ENCODE measurements around the gene MPO. TPM values are rescaled to one million over a fixed set of nuclear protein-coding genes. Genes with fewer than 3 reads are reported as not detected.

The MPO gene
- total RNA-seq, 2 donors from 2014 or later, result not detected

DNA sequence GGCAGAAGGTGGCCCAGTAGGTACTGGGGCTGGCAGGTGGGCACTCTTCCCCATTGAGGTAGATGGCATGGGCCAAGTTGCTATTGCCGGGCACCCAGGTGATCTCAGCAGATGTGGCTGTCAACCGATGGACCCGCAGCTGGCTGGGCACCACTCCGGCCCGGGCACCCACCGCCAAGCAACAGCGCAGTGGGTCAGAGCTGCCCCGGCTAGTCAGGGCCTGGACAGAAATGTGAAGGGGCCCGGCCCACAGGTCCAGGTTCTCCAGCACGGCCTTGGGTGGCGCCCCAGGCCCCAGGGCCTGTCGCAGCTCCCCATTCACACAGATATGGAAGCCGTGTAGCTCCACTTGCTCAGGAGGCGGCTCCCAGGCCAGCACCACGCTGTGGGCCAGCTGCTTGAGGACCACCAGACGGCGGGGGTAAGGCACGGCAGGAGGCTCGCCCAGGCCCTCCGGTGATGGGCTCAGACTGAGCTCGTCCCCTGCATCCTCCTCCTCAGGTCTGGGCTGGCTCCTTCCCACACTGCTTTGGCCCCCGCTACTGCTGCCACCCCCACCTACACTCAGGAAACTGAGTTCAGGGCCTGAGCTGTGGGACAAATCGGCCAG, 31.4 kb upstream of the MPO start:
- ATAC-seq, result no peak
- peak in 1 of 2 donors; percentile 44 for DNase-seq (ENCODE audit: low spot score in 2 of 2)

DNA sequence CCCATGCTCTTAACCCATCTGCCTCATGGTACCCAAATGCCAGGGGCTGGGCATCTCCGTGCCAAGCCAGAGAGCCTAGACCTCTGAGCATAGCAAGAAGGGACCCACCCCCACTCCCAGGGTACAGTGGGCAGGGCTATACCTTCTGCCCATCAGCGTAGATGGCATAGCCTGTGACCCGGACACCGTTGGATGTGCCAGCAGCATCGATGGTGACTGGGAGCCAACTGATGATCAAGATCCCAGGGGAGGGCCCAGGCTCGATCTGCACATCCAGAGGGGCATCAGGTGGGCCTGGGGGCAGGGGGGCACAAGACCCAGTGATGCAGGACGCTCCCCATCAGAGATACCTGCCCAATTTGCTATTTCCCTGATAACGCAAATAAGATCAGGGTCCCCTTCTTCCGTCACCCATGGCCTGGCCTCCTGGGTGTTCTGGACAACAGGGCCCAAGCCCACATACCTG, 30.7 kb upstream of the MPO start:
- Mint-ChIP-seq H3K36me3 (peaks cover 0 to 4% of the 10 kb centered on the region in 2 donors), H3K27ac (no peak overlapping the region)
- DNase-seq (ENCODE audit: low spot score in 2 of 2), result peak in 1 of 2 donors; percentile 46

More for the DNA sequence above, 31.4 kb upstream of the MPO start:
- peaks cover 0 to 4% of the 10 kb centered on the region in 2 donors for H3K36me3 Mint-ChIP-seq
- no peaks in the 10 kb centered on the region for H3K9me3 Mint-ChIP-seq
- peak overlapping the region in 1 of 2 donors; percentile 94 for H3K27ac Mint-ChIP-seq

DNA sequence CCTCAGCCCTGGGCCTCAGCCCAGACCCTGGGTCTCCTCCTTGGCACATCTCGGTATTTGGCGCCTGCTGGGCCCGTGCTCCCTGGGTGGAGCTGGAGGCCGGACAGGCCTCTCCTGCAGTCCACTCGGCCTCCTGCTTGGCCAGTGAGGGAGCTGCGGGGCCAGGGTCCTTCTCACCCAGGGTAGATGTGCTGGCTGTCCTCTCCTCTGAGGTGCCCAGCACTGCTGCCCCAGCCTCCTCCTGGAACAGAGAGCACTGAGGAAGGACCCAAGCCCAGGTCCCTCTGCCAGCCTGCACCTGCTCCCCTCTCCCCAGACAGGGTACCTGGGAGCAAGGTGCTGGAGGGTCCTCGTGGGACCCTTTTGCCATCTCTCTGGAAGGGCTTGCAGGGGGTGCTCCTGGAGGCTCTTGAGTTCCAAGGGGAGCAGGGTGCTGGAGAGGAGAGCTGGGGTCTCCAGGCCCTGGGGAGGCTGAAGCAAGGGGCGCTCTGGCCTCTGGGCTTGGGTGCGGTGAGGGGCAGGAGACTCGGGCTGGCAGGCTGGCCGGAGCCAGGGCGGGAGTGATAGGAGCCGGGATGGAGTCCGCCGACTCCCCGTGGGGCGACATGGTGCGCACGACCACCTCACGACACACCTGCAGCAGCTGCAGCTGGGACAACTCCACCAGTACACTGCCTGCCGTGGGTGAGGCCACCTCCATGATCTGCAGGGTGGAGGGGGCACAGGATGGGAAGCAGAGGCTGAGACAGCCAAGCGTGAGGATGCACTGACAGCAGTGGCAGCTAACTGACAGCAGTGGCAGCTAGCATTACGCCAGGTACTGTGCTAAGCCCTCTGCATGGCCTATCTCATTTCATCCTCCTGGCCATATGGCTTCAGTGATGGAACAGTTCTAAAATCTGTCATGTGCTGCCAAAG, 30.0 kb upstream of the MPO start:
- peak in 1 of 2 donors; percentile 43 for DNase-seq (ENCODE audit: low spot score in 2 of 2)
- ATAC-seq, result peak in 1 of 2 donors; percentile 12
- Mint-ChIP-seq H3K36me3 (peaks cover 0 to 4% of the 10 kb centered on the region in 2 donors), H3K9me3 (no peaks in the 10 kb centered on the region), H3K27ac (no peak overlapping the region)

More for the DNA sequence above, 30.7 kb upstream of the MPO start:
- no peaks in the 10 kb centered on the region for H3K9me3 Mint-ChIP-seq
- ATAC-seq, result no peak

DNA sequence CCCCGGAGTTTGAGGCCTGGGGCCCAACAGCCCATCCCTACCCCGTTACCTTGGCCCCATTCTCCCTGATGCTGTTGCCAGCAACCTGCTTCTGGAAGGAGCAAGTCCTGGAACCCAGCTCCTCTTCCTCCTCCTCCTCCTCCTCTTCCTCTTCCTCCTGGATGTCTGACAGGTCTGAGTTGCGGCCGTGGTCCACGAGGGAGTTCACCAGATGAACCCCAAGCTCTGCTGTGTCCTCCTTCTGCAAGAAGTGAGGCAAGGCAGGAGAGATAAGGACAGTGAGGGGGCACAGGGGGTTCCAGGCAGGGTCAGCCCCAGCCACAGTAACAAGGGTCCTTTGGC, 29.2 kb upstream of the MPO start:
- DNase-seq (ENCODE audit: low spot score in 2 of 2) (no peak), ATAC-seq (no peak)
- Mint-ChIP-seq H3K36me3 (peaks cover 0 to 4% of the 10 kb centered on the region in 2 donors), H3K27ac (peak overlapping the region in 1 of 2 donors; percentile 13), H3K9me3 (no peaks in the 10 kb centered on the region)

DNA sequence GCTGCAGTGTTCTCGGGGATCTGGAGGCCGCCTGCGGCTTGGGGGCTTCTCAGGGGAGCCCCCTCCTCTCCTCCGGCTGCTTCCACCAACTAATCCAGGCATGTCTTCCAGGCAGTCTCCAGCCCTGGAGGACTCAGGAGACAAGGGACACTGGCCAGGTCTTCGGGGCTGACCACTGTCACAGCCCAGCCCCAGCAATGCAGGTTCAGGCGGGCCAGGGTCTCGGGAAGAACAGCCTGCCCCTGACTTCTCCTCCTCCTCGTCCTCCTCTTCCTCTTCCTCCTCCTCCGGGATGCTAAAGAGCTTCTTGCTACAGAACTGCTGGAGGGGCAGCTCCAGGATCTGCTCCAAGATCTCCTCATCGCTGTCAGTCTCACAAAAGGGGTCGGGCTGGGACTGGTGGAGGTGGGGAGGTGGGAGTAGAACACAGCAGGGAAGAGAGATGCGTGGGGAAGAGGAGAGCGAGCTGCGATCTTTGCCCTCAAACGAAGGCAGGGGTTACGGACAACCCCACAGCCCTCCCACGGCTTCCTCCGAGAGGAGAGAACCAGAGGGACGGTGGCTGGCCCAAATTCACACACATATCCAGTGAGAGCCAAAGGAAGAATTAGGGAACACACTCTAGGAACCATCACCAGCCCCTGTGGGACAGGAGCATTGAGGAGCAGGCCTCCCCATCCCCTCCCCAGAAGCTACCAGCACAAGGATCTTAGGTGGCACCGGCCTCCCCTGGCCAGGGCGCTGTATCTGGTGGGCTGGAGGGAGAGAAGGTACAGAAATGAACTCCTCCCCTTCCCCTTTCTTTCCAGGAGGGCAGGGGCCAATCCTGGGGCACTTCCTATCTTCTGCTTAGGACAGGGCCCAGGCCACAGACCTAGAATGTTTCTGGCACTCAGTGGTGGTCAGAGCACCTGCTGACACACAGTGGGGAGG, 28.5 kb upstream of the MPO start:
- peaks cover 0 to 4% of the 10 kb centered on the region in 2 donors for H3K36me3 Mint-ChIP-seq
- H3K9me3 Mint-ChIP-seq, result no peaks in the 10 kb centered on the region
- DNase-seq (ENCODE audit: low spot score in 2 of 2), result no peak
- peak overlapping the region in 1 of 2 donors; percentile 69 for H3K27ac Mint-ChIP-seq
- ATAC-seq, result no peak

DNA sequence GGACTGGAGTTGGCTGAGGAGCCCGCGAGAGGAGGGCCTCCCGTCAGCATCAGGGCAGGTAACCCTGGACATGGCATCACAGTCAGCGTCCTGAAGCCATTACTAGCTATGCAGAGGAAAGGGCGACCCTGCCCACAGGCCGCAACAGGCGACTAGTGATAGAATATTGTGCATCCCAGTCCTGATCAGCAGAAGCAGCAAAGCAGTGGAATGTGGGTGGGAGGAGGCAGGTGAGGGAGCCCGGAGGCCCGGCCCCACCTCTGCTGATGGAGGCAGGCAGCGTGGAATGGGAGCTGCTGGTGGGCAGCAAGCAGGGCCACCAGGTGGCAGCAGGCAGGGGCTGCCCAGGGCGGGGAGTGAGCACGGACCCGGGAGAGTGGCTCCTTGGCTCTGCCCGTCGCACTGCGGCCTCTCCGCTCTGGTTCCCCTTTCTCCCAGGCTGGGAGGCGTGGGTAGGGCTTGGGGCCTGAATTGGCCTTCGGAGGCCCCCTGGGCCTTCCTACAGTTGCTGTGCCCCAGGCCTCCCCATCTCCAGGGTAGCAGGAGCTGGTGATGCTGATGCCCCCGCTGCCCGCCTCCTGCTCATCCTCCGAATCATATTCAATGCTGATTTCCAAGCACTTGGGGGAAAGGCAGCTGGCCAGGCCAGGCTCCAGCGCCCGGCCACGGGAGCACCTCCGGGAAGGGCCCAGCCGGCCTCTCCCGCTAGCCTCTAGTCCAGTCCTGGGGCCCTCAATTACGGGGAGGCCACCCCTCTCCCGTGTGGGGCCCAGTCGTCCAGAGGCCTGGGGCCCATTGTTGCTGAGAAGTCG, 27.6 kb upstream of the MPO start:
- ATAC-seq (no peak), DNase-seq (ENCODE audit: low spot score in 2 of 2) (no peak)
- Mint-ChIP-seq H3K9me3 (no peaks in the 10 kb centered on the region), H3K27ac (no peak overlapping the region), H3K36me3 (peaks cover 0 to 4% of the 10 kb centered on the region in 2 donors)

DNA sequence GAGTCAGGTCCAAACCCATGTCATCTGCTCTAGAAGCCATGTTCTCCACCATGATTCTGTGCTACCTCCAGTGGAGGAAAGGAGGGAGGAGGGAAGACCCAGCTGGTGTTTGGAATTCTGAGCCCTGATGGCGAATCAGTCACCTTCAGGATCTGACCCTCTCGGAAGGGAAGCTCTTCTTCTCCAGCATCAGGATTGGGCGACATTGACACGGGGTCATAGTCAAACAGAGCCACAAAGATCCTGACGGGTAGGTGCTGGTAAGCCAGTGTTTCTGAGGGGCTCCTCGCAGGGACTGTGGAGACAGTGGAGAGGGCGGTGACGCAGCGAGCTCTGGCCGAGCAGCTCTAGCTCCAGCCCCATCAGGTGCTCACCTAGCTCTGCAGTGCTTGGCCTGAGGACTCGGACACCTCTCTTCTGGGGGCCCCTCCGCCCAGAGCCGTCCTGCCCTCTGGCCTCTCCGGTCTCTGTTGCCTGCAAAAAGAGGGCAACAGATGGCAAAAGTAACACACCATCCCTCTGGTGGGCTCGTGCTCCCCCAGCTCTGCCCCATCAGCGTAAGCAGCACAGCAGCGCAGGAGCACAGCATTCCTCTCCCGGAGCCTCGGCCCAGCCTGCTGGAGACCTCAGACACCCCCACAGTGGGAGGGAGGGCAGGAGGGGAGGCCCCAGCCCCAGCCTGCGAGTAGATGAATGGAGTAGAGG, 26.9 kb upstream of the MPO start:
- no peak for DNase-seq (ENCODE audit: low spot score in 2 of 2)

DNA sequence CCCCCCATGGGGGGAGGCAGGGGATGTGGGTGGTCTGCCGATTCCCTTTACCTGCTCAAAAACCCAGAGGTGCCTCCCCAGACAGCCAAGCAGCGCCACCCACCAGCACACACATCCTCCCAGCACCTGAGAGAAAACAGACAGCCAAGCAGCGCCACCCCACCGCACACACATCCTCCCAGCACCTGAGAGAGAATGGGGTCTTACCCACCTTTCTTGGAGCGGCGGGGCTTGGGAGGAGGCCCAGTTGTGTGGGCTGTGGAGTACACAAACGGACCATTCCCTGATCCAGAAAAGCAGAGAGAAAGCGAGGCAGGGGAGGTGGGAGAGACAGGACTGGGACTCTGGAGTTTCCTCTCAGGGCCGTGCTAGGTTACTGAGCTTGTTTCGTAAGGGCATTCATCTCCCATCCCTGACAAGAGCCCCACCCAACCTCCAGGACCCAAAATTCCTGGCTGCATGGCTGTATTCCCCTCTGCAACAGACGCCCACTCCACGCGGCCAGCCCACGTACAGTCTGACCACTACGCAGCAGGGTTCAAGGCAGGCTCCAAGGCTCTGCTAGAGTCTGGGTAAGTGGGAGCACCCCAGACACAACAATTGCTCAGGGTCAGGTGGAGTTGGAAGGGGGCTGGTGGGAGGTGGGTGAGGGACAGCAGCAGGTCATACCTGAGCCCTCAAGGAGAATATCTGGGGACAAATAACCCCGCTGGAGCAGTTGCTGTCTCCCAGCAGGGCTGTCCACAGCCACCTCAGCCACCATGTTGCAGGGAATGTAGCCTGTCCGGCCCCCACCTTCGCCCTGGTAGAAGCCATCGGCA, 25.6 kb upstream of the MPO start:
- no peak for ATAC-seq

More for the DNA sequence above, 26.9 kb upstream of the MPO start:
- Mint-ChIP-seq H3K36me3 (peaks cover 0 to 4% of the 10 kb centered on the region in 2 donors), H3K27ac (peak overlapping the region in 1 of 2 donors; percentile 57), H3K9me3 (no peaks in the 10 kb centered on the region)
- ATAC-seq, result no peak

DNA sequence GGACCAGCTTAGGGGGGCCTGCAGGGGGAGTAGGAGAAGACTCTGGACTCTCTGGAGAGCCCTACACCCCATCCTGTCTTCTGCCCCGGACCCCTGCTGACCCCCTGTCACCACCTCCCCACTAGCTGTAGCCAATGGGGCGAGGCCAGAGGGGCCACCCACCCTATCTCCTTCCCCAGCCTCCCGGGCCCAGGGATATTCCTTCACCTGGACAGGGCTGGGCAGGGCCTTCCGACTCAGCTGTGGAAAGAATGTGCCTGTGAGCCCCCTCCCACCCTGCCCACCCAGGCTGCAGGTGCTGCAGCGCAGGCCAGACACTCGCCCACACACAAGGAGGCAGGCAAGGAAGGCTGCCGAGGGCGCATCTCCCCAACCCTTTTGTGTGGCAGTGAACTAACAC, 24.9 kb upstream of the MPO start:
- ATAC-seq (no peak), DNase-seq (ENCODE audit: low spot score in 2 of 2) (no peak)
- Mint-ChIP-seq H3K36me3 (peaks cover 0 to 4% of the 10 kb centered on the region in 2 donors), H3K27ac (no peak overlapping the region), H3K9me3 (no peaks in the 10 kb centered on the region)

More for the DNA sequence above, 25.6 kb upstream of the MPO start:
- peak overlapping the region in 1 of 2 donors; percentile 57 for H3K27ac Mint-ChIP-seq
- H3K9me3 Mint-ChIP-seq, result no peaks in the 10 kb centered on the region
- peaks cover 0 to 4% of the 10 kb centered on the region in 2 donors for H3K36me3 Mint-ChIP-seq
- DNase-seq (ENCODE audit: low spot score in 2 of 2), result no peak

DNA sequence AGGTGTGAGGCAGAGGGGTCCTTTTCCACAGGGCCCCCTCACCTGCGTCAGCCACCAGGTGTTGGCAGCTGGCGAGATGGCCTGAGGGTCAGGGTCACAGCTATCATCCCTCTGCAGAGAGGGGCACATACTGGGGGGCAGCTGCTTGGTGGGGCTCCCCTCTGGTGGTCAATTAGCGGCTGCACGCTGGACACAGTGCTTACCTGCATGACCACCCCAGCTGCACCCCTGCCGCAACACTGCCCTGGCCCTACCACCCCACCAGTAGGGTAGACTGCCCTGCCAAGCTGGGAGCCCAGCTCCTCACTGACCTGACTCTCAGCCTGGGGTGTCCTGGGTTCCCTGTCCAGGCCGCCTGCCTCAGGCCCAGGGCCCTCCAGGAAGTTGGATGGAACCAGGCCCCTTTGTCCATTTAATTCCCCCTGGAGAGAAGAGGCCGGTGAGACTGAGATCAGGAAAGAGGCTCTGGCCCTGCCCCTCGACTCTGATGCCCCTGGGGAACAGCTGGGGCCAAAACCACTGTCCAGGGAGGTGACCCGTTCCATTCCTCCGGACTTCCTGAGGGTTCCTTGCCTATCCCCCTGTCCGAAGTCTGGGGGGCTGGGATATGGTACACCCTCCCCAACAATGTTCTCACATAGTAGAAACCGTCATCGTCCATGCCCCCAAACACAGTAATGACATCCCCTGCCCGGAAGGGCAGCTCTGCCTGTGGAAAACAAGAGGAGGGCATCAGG, 24.2 kb upstream of the MPO start:
- no peak for DNase-seq (ENCODE audit: low spot score in 2 of 2)
- Mint-ChIP-seq H3K36me3 (peaks cover 0 to 4% of the 10 kb centered on the region in 2 donors), H3K27ac (peak overlapping the region in 1 of 2 donors; percentile 20), H3K9me3 (no peaks in the 10 kb centered on the region)
- ATAC-seq, result no peak

DNA sequence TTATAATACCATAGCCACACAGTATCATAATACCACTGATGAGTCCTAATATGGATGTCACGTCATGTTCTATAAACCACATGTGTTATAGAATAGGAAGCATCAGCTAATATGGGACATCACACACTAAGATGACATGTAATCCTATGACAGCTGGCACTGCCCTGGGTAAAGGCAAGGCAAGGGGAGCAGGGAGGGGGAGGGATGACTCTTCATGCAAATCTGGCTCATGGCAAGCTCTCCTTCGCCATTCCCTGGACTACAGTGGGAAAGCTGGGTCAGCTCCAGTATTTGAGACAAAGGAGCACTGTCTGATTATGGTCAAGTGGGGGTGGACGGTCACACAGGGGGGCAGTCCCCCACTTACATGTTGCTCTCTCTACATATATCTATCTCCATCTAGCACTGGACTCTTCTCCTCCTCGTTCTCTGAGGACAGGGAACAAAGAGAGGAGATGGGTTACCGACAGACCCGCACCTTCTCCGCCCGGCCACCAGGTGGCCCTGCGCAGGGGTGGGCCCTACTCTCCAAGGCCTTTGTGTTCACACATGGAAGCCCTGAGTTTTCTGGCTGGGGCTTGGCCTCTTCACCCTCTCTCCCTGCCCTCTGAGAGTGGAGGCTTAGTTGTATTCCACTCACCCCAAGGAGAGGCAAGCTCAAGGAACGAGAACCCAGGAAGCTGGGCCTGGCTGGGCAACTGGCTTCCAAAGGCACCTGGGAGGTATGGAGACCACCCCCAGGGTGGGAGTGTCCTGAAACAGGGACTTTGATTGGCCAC, 23.4 kb upstream of the MPO start:
- Mint-ChIP-seq H3K9me3 (no peaks in the 10 kb centered on the region), H3K27ac (peak overlapping the region in 1 of 2 donors; percentile 20), H3K36me3 (peaks cover 0 to 4% of the 10 kb centered on the region in 2 donors)
- ATAC-seq, result peak; percentile 70 to 79
- DNase-seq (ENCODE audit: low spot score in 2 of 2), result peak; percentile 61 to 72

DNA sequence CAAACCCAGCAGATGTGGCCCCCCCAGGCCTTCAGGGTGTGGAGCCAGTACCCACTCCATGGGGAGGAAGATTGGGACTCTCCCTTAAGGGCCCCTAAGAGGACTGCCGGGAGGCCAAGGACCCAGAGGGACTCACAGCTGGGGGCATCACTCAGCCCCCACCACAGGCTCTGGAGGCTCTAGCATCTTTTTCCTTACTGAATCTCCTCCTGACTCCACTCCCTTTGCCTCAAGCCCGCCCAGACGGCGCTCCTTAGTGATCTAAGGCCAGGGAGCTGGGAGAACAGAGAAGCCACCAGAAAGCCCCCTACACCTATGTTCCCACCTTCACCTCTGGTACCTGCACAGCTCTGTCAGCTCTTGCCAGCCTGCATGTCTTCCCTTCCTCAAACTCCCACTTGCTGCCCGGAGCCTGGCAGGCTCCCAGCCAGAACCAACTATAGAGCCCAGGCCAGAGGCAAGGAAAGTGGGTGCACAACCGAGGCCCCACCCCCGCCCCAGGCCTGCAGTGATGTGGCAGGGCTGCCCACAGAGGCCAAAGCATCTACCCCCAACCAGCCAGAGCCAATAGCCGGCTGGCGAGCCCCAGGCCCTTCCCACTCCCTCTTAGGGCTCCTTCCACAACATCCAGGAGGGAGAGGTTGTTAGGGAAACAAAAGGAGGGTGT, 22.3 kb upstream of the MPO start:
- Mint-ChIP-seq H3K27ac (no peak overlapping the region), H3K9me3 (no peaks in the 10 kb centered on the region), H3K36me3 (peaks cover 0 to 4% of the 10 kb centered on the region in 2 donors)
- DNase-seq (ENCODE audit: low spot score in 2 of 2) (peak in 1 of 2 donors; percentile 42), ATAC-seq (no peak)

All from activated naive CD4-positive, alpha-beta T cell treated with anti-CD3 and anti-CD28 coated beads, Interleukin-2, amount 50 U/mL, for 72 hours (primary cell).